GM12878 (cell line): ENCODE measurements around the gene TRAK2.

Experiments used
- CREM ChIP-seq: IDR thresholded peaks from 2 replicates; pipeline ENCODE4 v1.6.1; 2014; ENCODE audit warnings: antibody characterized with exemption, low read depth
- CTCF ChIP-seq, 3 experiments: IDR thresholded peaks in 2 of 3; conservative IDR thresholded peaks in 1 of 3; 2 replicates each; pipeline ENCODE4 v1.5.1; 2011; ENCODE audit warnings: low read depth in 3 of 3, low read length in 3 of 3, mild to moderate bottlenecking in 3 of 3, control low read depth in 2 of 3, moderate library complexity in 2 of 3, inconsistent platforms in 1 of 3, mixed read lengths in 1 of 3; ENCODE audit not compliant: control insufficient read depth in 2 of 3, insufficient read depth in 1 of 3; ENCODE audit errors: extremely low read depth in 1 of 3
- ETV6 ChIP-seq, 2 experiments: fragments of 450-650 bp in 1 of 2; IDR thresholded peaks in 1 of 2; conservative IDR thresholded peaks in 1 of 2; 2 replicates each; pipeline ENCODE4 v1.6.1; 2014; ENCODE audit warnings: antibody characterized with exemption in 1 of 2, borderline replicate concordance in 1 of 2, low read depth in 1 of 2, mild to moderate bottlenecking in 1 of 2, moderate library complexity in 1 of 2
- FOS ChIP-seq: IDR thresholded peaks from 3 replicates; pipeline ENCODE4 v1.6.1; 2011; ENCODE audit warnings: borderline replicate concordance; ENCODE audit not compliant: insufficient read length; ENCODE audit errors: extremely low read depth
- JUND ChIP-seq: IDR thresholded peaks from 2 replicates; pipeline ENCODE4 v1.6.1; 2012; ENCODE audit warnings: low read depth, mild to moderate bottlenecking, low read length, improper control_type of control experiment, moderate library complexity
- NFIC ChIP-seq: IDR thresholded peaks from 2 replicates; pipeline ENCODE4 v1.6.1; 2012; ENCODE audit warnings: low read depth, mild to moderate bottlenecking, inconsistent platforms, low read length, moderate library complexity
- PML ChIP-seq: IDR thresholded peaks from 2 replicates; pipeline ENCODE4 v1.6.1; 2012; ENCODE audit warnings: low read length, inconsistent platforms

GRCh38 chr2:201452058-201452921 lies 1.0 kb upstream of the TRAK2 start:
- TF ChIP-seq ETV6 (conservative IDR thresholded peaks at IDR 0.05 in 1 of 2, IDR thresholded peaks at IDR 0.05 in 1 of 2; ENCODE audit: borderline replicate concordance in 1 of 2, low read depth in 1 of 2) (no peak), JUND (no peak), PML (no peak), FOS (no peak), CREM (no peak), CTCF (IDR thresholded peaks at IDR 0.05 in 2 of 3, conservative IDR thresholded peaks at IDR 0.05 in 1 of 3; ENCODE audit: control insufficient read depth in 2 of 3, extremely low read depth in 1 of 3, insufficient read depth in 1 of 3, low read depth in 3 of 3, low read length in 3 of 3) (no peak), NFIC (no peak)
